OCI-LY1 (cell line): ENCODE data around the gene SURF6.
"Not testable (repeated sequence)": the region's sequence is repeated elsewhere in the genome, so short reads cannot be mapped to it uniquely, and the experiment has no call there.

Experiments
- H2AFZ ChIP-seq: fragments of 200-600 bp; sonication (generic), shearing (Covaris generic); 2 replicates; pipeline ENCODE4 v1.6.0; 2014; ENCODE audit warnings: antibody characterized with exemption, mild to moderate bottlenecking, low read length
- H3F3A ChIP-seq: fragments of 200-600 bp; sonication (generic), shearing (Covaris generic); 2 replicates; pipeline ENCODE4 v1.6.0; 2014; ENCODE audit warnings: mild to moderate bottlenecking, antibody characterized with exemption, low read length, moderate library complexity; ENCODE audit not compliant: insufficient read depth
- H3K27ac ChIP-seq: fragments of 200-600 bp; sonication (generic); 2 replicates; pipeline ENCODE4 v1.5.1; 2014; ENCODE audit warnings: low read length, mixed run types, mild to moderate bottlenecking, low read depth; ENCODE audit not compliant: poor library complexity, severe bottlenecking
- H3K27me3 ChIP-seq: fragments of 200-600 bp; sonication (generic); 2 replicates; pipeline ENCODE4 v1.6.0; 2014; ENCODE audit warnings: antibody characterized with exemption, mild to moderate bottlenecking, low read length, moderate library complexity; ENCODE audit not compliant: insufficient read depth
- H3K36me3 ChIP-seq: fragments of 200-600 bp; sonication (generic); 2 replicates; pipeline ENCODE4 v1.6.1; 2014; ENCODE audit warnings: mild to moderate bottlenecking, antibody characterized with exemption, low read length, moderate library complexity, mixed read lengths; ENCODE audit not compliant: insufficient read depth
- H3K4me1 ChIP-seq: fragments of 200-600 bp; sonication (generic); 2 replicates; pipeline ENCODE4 v1.5.1; 2014; ENCODE audit warnings: mild to moderate bottlenecking, low read length, moderate library complexity; ENCODE audit not compliant: insufficient read depth, severe bottlenecking
- H3K4me2 ChIP-seq: fragments of 200-600 bp; sonication (generic), shearing (Covaris generic); 2 replicates; pipeline ENCODE4 v1.6.1; 2014; ENCODE audit warnings: low read length
- H3K4me3 ChIP-seq: fragments of 200-600 bp; sonication (generic); 2 replicates; pipeline ENCODE4 v1.5.1; 2014; ENCODE audit warnings: low read length, low read depth, mild to moderate bottlenecking, mixed read lengths; ENCODE audit not compliant: poor library complexity, severe bottlenecking
- H3K79me2 ChIP-seq: fragments of 200-600 bp; shearing (Covaris generic); 2 replicates; pipeline ENCODE4 v1.6.1; 2016; ENCODE audit warnings: mixed run types, low read length, mixed read lengths; ENCODE audit not compliant: insufficient read depth
- H3K9ac ChIP-seq: fragments of 200-600 bp; sonication (generic), shearing (Covaris generic); 2 replicates; pipeline ENCODE4 v1.6.1; 2014; ENCODE audit warnings: mild to moderate bottlenecking, low read length, mixed read lengths
- H3K9me2 ChIP-seq: fragments of 200-600 bp; sonication (generic), shearing (Covaris generic); 2 replicates; pipeline ENCODE4 v1.6.1; 2014; ENCODE audit warnings: low read depth, mild to moderate bottlenecking, low read length, mixed read lengths
- H3K9me3 ChIP-seq: fragments of 200-600 bp; shearing (Covaris generic); 2 replicates; pipeline ENCODE4 v1.6.1; 2014; ENCODE audit warnings: low read length, mixed read lengths
- H4K20me1 ChIP-seq: fragments of 200-600 bp; sonication (generic), shearing (Covaris generic); 2 replicates; pipeline ENCODE4 v1.6.0; 2016; ENCODE audit warnings: mild to moderate bottlenecking, low read length; ENCODE audit not compliant: insufficient read depth
- CTCF ChIP-seq: fragments of 200-600 bp; sonication (generic), shearing (Covaris generic); IDR thresholded peaks from 2 replicates; pipeline ENCODE4 v1.5.1; 2017; ENCODE audit warnings: mild to moderate bottlenecking, antibody characterized with exemption, low read length, moderate library complexity, mixed read lengths
- EZH2 ChIP-seq: fragments of 200-600 bp; sonication (generic), shearing (Covaris generic); IDR thresholded peaks from 2 replicates; pipeline ENCODE4 v1.8.0; 2017; ENCODE audit warnings: borderline replicate concordance, mixed run types, mild to moderate bottlenecking, antibody characterized with exemption, low read length, moderate library complexity, mixed read lengths

Gene SURF6

GRCh38 chr9:133284362-133284761 is 51.6 kb downstream of the SURF6 start:
- Histone ChIP-seq H3K36me3 (no peaks in the 10 kb centered on the region), H3K27ac (no peak overlapping the region), H2AFZ (no peak overlapping the region), H3F3A (no peaks in the 10 kb centered on the region), H3K4me2 (no peak overlapping the region), H3K9me2 (no peaks in the 10 kb centered on the region), H3K27me3 (no peaks in the 10 kb centered on the region), H3K9ac (no peak overlapping the region), H3K4me3 (no peak overlapping the region), H3K9me3 (0 out of 2 replicates have a peak, but pooled peaks cover 2% of the 10 kb centered on the region), H3K79me2 (no peaks in the 10 kb centered on the region), H4K20me1 (no peaks in the 10 kb centered on the region), H3K4me1 (no peaks in the 10 kb centered on the region)
- TF ChIP-seq EZH2, result no peak
- no peak for TF ChIP-seq CTCF

- H3K4me3 ChIP-seq, H3K27ac ChIP-seq, H3K4me1 ChIP-seq, H3F3A ChIP-seq, H3K4me2 ChIP-seq, H3K79me2 ChIP-seq, H3K9me3 ChIP-seq, H3K9ac ChIP-seq, H3K9me2 ChIP-seq, H4K20me1 ChIP-seq, H3K27me3 ChIP-seq, H3K36me3 ChIP-seq, H2AFZ ChIP-seq: not testable (repeated sequence)
Measured at GRCh38 chr9:133283255-133284032, 52.5 kb downstream of the SURF6 start.

DNA sequence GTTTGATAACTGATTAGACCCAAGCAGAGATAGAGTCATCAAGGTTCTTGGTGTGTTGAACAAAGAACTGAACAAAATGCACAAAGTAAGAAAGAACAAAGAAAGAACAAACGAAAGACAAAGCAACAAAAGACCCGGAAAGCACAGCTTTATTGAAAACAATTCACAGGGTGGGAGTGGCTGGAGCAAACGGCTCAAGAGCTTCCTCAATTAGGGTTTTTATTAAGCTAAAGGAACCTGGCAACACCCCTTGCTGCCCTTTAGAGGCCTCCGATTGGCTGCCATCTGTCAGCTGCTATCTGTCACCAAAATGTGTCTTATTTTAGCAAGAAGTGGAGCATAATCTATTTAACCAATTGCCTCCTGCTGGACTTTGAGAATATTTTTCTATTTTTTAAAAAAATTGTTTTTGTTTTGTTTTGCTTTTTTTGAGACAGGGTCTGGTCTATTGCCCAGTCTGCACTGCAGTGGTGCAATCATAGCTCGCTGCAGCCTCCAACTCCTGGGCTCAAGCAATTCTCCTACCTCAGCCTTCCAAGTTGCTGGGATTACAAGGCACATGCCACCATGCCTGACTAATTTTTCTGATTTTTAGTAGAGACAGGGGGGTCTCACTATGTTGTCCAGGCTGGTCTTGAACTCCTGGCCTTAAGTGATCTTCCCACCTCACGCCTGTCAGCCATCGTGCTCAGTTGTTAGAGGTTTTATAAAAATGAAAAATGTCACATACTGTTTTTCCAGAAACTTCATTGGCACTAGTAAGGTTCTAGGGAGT is 53.3 kb downstream of the SURF6 start:
- H3K9me3 ChIP-seq, result no peaks in the 10 kb centered on the region
- no peaks in the 10 kb centered on the region for H3K9me2 ChIP-seq
- TF ChIP-seq EZH2 (no peak), CTCF (no peak)
- H3K4me2 ChIP-seq, result no peak overlapping the region
- no peak overlapping the region for H3K27ac ChIP-seq
- H3K79me2 ChIP-seq, result no peaks in the 10 kb centered on the region
- H3F3A ChIP-seq, result no peaks in the 10 kb centered on the region
- H3K9ac ChIP-seq, result no peak overlapping the region
- no peak overlapping the region for H3K4me3 ChIP-seq
- no peaks in the 10 kb centered on the region for H3K36me3 ChIP-seq
- no peaks in the 10 kb centered on the region for H3K4me1 ChIP-seq
- H3K27me3 ChIP-seq, result no peaks in the 10 kb centered on the region
- H4K20me1 ChIP-seq, result no peaks in the 10 kb centered on the region
- H2AFZ ChIP-seq, result no peak overlapping the region
